ENCODE data around the gene UBE2J1. TPM values are rescaled to one million over a fixed set of nuclear protein-coding genes. Genes with fewer than 3 reads are reported as not detected.

The UBE2J1 gene
- total RNA-seq, 2 experiments from 2014 or later, result 34.7 to 34.9 TPM

- CTCF ChIA-PET, result no interaction called here
- no peaks in the 10 kb centered on the region for H3K36me3 ChIP-seq (ENCODE audit: insufficient read depth, low read length)
- ATAC-seq (ENCODE audit: poor library complexity) (no peak), DNase-seq (no peak)
- Mint-ChIP-seq H3K27ac (no peak overlapping the region), H3K4me1 (ENCODE audit: low read depth) (no peaks in the 10 kb centered on the region), H3K9me3 (peaks cover 2% of the 10 kb centered on the region), H3K4me3 (no peak overlapping the region), H3K27me3 (no peaks in the 10 kb centered on the region), H3K36me3 (ENCODE audit: low read depth) (no peaks in the 10 kb centered on the region)
- no peak for TF ChIP-seq CTCF (IDR thresholded peaks at IDR 0.05)
- POLR2A ChIA-PET, result no interaction called here
- H3K27ac ChIP-seq (ENCODE audit: low read depth in 1 of 2, low read length in 2 of 2), result no peak overlapping the region
- no peaks in the 10 kb centered on the region for H3K9me3 ChIP-seq (ENCODE audit: control insufficient read depth in 1 of 2, insufficient read depth in 1 of 2, low read length in 2 of 2)
- intact Hi-C loops (cut with DNase I, micrococcal nuclease), result no loop called here
- no peaks in the 10 kb centered on the region for H3K27me3 ChIP-seq (ENCODE audit: control insufficient read depth in 1 of 2, insufficient read depth in 2 of 2, low read length in 2 of 2)
- H3K4me3 ChIP-seq (ENCODE audit: low read length), result no peak overlapping the region
- H3K4me1 ChIP-seq (ENCODE audit: insufficient read depth, low read length), result no peaks in the 10 kb centered on the region
These were observed 61.2 kb downstream of the UBE2J1 start for GRCh38 chr6:89291256-89291819.

- Mint-ChIP-seq H3K4me1 (ENCODE audit: low read depth) (no peaks in the 10 kb centered on the region), H3K27me3 (no peaks in the 10 kb centered on the region), H3K9me3 (peaks cover 2% of the 10 kb centered on the region), H3K4me3 (no peak overlapping the region), H3K27ac (no peak overlapping the region), H3K36me3 (ENCODE audit: low read depth) (no peaks in the 10 kb centered on the region)
- H3K27me3 ChIP-seq (ENCODE audit: control insufficient read depth in 1 of 2, insufficient read depth in 2 of 2, low read length in 2 of 2), result no peaks in the 10 kb centered on the region
- H3K4me1 ChIP-seq (ENCODE audit: insufficient read depth, low read length), result no peaks in the 10 kb centered on the region
- ChIA-PET CTCF (no interaction called here), POLR2A (no interaction called here)
- H3K9me3 ChIP-seq (ENCODE audit: control insufficient read depth in 1 of 2, insufficient read depth in 1 of 2, low read length in 2 of 2), result no peaks in the 10 kb centered on the region
- H3K36me3 ChIP-seq (ENCODE audit: insufficient read depth, low read length), result no peaks in the 10 kb centered on the region
- DNase-seq (no peak), ATAC-seq (ENCODE audit: poor library complexity) (no peak)
- no peak overlapping the region for H3K27ac ChIP-seq (ENCODE audit: low read depth in 1 of 2, low read length in 2 of 2)
- no peak for TF ChIP-seq CTCF (IDR thresholded peaks at IDR 0.05)
- intact Hi-C loops (cut with DNase I, micrococcal nuclease), result no loop called here
- H3K4me3 ChIP-seq (ENCODE audit: low read length), result no peak overlapping the region
These were observed 61.9 kb downstream of the UBE2J1 start for GRCh38 chr6:89290401-89291155.

GRCh38 chr6:89289710-89290109, 62.8 kb downstream of the UBE2J1 start:
- ATAC-seq (ENCODE audit: poor library complexity) (no peak), DNase-seq (no peak)
- Histone ChIP-seq H3K27ac (ENCODE audit: low read depth in 1 of 2, low read length in 2 of 2) (no peak overlapping the region), H3K27me3 (ENCODE audit: control insufficient read depth in 1 of 2, insufficient read depth in 2 of 2, low read length in 2 of 2) (no peaks in the 10 kb centered on the region), H3K4me3 (ENCODE audit: low read length) (no peak overlapping the region), H3K4me1 (ENCODE audit: insufficient read depth, low read length) (no peaks in the 10 kb centered on the region), H3K36me3 (ENCODE audit: insufficient read depth, low read length) (no peaks in the 10 kb centered on the region), H3K9me3 (ENCODE audit: control insufficient read depth in 1 of 2, insufficient read depth in 1 of 2, low read length in 2 of 2) (no peaks in the 10 kb centered on the region)
- Mint-ChIP-seq H3K27ac (no peak overlapping the region), H3K36me3 (ENCODE audit: low read depth) (no peaks in the 10 kb centered on the region), H3K4me3 (no peak overlapping the region), H3K4me1 (ENCODE audit: low read depth) (no peaks in the 10 kb centered on the region), H3K9me3 (no peaks in the 10 kb centered on the region), H3K27me3 (no peaks in the 10 kb centered on the region)
- intact Hi-C loops (cut with DNase I, micrococcal nuclease), result no loop called here
- ChIA-PET CTCF (no interaction called here), POLR2A (no interaction called here)
- TF ChIP-seq CTCF (IDR thresholded peaks at IDR 0.05), result no peak

Data from CD4-positive, alpha-beta T cell (primary cell).